ENCODE measurements around the gene WDR46. TPM values are rescaled to one million over a fixed set of nuclear protein-coding genes. Genes with fewer than 3 reads are reported as not detected.
A peak's percentile ranks its signal among the peaks of the same experiment; 100 is the strongest.

WDR46 gene
- total and polyA plus RNA-seq, 2 of the 13 experiments (the other 11 are each of a cell fraction or from before 2014, with no cell fraction given), result 47.4 to 105 TPM

GRCh38 chr6:33313709-33314514 lies 24.9 kb upstream of the WDR46 start, which contains the start of gene TAPBP (continued):
- TF ChIP-seq, protein P1, sequence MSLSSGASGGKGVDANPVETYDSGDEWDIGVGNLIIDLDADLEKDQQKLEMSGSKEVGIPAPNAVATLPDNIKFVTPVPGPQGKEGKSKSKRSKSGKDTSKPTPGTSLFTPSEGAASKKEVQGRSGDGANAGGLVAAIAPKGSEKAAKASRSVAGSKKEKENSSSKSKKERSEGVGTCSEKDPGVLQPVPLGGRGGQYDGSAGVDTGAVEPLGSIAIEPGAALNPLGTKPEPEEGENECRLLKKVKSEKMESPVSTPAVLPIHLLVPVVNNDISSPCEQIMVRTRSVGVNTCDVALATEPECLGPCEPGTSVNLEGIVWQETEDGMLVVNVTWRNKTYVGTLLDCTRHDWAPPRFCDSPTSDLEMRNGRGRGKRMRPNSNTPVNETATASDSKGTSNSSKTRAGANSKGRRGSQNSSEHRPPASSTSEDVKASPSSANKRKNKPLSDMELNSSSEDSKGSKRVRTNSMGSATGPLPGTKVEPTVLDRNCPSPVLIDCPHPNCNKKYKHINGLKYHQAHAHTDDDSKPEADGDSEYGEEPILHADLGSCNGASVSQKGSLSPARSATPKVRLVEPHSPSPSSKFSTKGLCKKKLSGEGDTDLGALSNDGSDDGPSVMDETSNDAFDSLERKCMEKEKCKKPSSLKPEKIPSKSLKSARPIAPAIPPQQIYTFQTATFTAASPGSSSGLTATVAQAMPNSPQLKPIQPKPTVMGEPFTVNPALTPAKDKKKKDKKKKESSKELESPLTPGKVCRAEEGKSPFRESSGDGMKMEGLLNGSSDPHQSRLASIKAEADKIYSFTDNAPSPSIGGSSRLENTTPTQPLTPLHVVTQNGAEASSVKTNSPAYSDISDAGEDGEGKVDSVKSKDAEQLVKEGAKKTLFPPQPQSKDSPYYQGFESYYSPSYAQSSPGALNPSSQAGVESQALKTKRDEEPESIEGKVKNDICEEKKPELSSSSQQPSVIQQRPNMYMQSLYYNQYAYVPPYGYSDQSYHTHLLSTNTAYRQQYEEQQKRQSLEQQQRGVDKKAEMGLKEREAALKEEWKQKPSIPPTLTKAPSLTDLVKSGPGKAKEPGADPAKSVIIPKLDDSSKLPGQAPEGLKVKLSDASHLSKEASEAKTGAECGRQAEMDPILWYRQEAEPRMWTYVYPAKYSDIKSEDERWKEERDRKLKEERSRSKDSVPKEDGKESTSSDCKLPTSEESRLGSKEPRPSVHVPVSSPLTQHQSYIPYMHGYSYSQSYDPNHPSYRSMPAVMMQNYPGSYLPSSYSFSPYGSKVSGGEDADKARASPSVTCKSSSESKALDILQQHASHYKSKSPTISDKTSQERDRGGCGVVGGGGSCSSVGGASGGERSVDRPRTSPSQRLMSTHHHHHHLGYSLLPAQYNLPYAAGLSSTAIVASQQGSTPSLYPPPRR (CRISPR knock-in tag; IDR thresholded peaks at IDR 0.05; ENCODE audit: borderline replicate concordance), result peak; percentile 55; the same call in 1 of the 2 replicates
- no peak for TF ChIP-seq ISL2 (CRISPR knock-in tag; IDR thresholded peaks at IDR 0.05)
- peak; percentile 76; the same call in 1 of the 2 replicates for TF ChIP-seq POLR2G (IDR thresholded peaks at IDR 0.05; ENCODE audit: low read depth, low read length)
- TF ChIP-seq, protein P2, sequence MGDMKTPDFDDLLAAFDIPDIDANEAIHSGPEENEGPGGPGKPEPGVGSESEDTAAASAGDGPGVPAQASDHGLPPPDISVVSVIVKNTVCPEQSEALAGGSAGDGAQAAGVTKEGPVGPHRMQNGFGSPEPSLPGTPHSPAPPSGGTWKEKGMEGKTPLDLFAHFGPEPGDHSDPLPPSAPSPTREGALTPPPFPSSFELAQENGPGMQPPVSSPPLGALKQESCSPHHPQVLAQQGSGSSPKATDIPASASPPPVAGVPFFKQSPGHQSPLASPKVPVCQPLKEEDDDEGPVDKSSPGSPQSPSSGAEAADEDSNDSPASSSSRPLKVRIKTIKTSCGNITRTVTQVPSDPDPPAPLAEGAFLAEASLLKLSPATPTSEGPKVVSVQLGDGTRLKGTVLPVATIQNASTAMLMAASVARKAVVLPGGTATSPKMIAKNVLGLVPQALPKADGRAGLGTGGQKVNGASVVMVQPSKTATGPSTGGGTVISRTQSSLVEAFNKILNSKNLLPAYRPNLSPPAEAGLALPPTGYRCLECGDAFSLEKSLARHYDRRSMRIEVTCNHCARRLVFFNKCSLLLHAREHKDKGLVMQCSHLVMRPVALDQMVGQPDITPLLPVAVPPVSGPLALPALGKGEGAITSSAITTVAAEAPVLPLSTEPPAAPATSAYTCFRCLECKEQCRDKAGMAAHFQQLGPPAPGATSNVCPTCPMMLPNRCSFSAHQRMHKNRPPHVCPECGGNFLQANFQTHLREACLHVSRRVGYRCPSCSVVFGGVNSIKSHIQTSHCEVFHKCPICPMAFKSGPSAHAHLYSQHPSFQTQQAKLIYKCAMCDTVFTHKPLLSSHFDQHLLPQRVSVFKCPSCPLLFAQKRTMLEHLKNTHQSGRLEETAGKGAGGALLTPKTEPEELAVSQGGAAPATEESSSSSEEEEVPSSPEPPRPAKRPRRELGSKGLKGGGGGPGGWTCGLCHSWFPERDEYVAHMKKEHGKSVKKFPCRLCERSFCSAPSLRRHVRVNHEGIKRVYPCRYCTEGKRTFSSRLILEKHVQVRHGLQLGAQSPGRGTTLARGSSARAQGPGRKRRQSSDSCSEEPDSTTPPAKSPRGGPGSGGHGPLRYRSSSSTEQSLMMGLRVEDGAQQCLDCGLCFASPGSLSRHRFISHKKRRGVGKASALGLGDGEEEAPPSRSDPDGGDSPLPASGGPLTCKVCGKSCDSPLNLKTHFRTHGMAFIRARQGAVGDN (CRISPR knock-in tag; IDR thresholded peaks at IDR 0.05), result peak; percentile 77
- TF ChIP-seq, protein P3, sequence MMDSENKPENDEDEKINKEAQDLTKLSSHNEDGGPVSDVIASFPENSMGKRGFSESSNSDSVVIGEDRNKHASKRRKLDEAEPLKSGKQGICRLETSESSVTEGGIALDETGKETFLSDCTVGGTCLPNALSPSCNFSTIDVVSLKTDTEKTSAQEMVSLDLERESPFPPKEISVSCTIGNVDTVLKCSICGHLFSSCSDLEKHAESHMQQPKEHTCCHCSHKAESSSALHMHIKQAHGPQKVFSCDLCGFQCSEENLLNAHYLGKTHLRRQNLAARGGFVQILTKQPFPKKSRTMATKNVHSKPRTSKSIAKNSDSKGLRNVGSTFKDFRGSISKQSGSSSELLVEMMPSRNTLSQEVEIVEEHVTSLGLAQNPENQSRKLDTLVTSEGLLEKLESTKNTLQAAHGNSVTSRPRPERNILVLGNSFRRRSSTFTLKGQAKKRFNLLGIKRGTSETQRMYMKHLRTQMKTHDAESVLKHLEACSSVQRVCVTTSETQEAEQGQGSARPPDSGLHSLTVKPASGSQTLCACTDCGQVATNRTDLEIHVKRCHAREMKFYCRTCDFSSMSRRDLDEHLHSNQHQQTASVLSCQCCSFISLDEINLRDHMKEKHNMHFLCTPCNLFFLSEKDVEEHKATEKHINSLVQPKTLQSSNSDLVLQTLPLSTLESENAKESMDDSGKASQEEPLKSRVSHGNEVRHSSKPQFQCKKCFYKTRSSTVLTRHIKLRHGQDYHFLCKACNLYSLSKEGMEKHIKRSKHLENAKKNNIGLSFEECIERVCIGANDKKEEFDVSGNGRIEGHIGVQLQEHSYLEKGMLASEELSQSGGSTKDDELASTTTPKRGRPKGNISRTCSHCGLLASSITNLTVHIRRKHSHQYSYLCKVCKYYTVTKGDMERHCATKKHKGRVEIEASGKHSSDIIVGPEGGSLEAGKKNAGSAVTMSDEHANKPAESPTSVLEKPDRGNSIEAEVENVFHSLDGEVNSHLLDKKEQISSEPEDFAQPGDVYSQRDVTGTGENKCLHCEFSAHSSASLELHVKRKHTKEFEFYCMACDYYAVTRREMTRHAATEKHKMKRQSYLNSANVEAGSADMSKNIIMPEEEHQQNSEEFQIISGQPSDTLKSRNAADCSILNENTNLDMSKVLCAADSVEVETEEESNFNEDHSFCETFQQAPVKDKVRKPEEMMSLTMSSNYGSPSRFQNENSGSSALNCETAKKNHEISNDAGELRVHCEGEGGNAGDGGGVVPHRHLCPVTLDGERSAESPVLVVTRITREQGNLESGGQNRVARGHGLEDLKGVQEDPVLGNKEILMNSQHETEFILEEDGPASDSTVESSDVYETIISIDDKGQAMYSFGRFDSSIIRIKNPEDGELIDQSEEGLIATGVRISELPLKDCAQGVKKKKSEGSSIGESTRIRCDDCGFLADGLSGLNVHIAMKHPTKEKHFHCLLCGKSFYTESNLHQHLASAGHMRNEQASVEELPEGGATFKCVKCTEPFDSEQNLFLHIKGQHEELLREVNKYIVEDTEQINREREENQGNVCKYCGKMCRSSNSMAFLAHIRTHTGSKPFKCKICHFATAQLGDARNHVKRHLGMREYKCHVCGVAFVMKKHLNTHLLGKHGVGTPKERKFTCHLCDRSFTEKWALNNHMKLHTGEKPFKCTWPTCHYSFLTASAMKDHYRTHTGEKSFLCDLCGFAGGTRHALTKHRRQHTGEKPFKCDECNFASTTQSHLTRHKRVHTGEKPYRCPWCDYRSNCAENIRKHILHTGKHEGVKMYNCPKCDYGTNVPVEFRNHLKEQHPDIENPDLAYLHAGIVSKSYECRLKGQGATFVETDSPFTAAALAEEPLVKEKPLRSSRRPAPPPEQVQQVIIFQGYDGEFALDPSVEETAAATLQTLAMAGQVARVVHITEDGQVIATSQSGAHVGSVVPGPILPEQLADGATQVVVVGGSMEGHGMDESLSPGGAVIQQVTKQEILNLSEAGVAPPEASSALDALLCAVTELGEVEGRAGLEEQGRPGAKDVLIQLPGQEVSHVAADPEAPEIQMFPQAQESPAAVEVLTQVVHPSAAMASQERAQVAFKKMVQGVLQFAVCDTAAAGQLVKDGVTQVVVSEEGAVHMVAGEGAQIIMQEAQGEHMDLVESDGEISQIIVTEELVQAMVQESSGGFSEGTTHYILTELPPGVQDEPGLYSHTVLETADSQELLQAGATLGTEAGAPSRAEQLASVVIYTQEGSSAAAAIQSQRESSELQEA (CRISPR knock-in tag; IDR thresholded peaks at IDR 0.05; ENCODE audit: not compliant biosample characterization), result no peak
- TF ChIP-seq HOXA9 (CRISPR knock-in tag; IDR thresholded peaks at IDR 0.05; ENCODE audit: borderline replicate concordance), result no peak
